Neural progenitor cell (in vitro differentiated cells): ENCODE data around the gene REN. TPM values are rescaled to one million over a fixed set of nuclear protein-coding genes. Genes with fewer than 3 reads are reported as not detected.

Experiments
- DNase-seq: peaks from one replicate; pipeline ENCODE4 v3.0.0-alpha.2; 2016; ENCODE audit warnings: low spot score
- H2AFZ ChIP-seq: fragments of 200-600 bp; sonication (generic); replicated peaks from 2 replicates; pipeline ENCODE4 v1.6.1; 2016; ENCODE audit warnings: antibody characterized with exemption
- H3F3A ChIP-seq: fragments of 200-600 bp; sonication (generic); 2 replicates; pipeline ENCODE4 v1.6.1; 2016; ENCODE audit warnings: antibody characterized with exemption, low read depth
- H3K27ac ChIP-seq: fragments of 200-600 bp; sonication (generic); 2 replicates; pipeline ENCODE4 v1.5.1; 2016; ENCODE audit warnings: mild to moderate bottlenecking
- H3K27me3 ChIP-seq: fragments of 200-600 bp; sonication (generic); 2 replicates; pipeline ENCODE4 v1.6.1; 2016; ENCODE audit warnings: mild to moderate bottlenecking, moderate library complexity
- H3K36me3 ChIP-seq: fragments of 200-600 bp; sonication (generic); 2 replicates; pipeline ENCODE4 v1.5.1; 2016
- H3K4me1 ChIP-seq: fragments of 200-600 bp; sonication (generic); 2 replicates; pipeline ENCODE4 v1.6.1; 2016; ENCODE audit warnings: mixed run types
- H3K4me2 ChIP-seq: fragments of 200-600 bp; sonication (generic); 2 replicates; pipeline ENCODE4 v1.6.1; 2016
- H3K4me3 ChIP-seq: fragments of 200-600 bp; sonication (generic); 2 replicates; pipeline ENCODE4 v1.5.1; 2016
- H3K79me2 ChIP-seq: fragments of 200-600 bp; sonication (generic); 2 replicates; pipeline ENCODE4 v1.6.1; 2016; ENCODE audit warnings: low read depth
- H3K9ac ChIP-seq: fragments of 200-600 bp; sonication (generic); 2 replicates; pipeline ENCODE4 v1.6.1; 2016
- H3K9me3 ChIP-seq: fragments of 200-600 bp; sonication (generic); 2 replicates; pipeline ENCODE4 v1.5.1; 2016; ENCODE audit warnings: low read depth
- H4K20me1 ChIP-seq: fragments of 200-600 bp; sonication (generic); 2 replicates; pipeline ENCODE4 v1.6.1; 2016; ENCODE audit warnings: low read depth
- H3K27ac Mint-ChIP-seq: 3 replicates; pipeline ENCODE4 v1.8.0; 2021; ENCODE audit warnings: mixed read lengths
- H3K27me3 Mint-ChIP-seq: 2 replicates; pipeline ENCODE4 v1.8.0; 2022; ENCODE audit warnings: low read depth, mild to moderate bottlenecking, inconsistent platforms, moderate library complexity, mixed read lengths; ENCODE audit not compliant: insufficient read depth
- H3K36me3 Mint-ChIP-seq: 3 replicates; pipeline ENCODE4 v1.8.0; 2021; ENCODE audit warnings: mixed read lengths
- H3K4me1 Mint-ChIP-seq: 3 replicates; pipeline ENCODE4 v1.8.0; 2021; ENCODE audit warnings: mixed read lengths
- H3K4me3 Mint-ChIP-seq: 3 replicates; pipeline ENCODE4 v1.8.0; 2021; ENCODE audit warnings: mild to moderate bottlenecking, moderate library complexity, mixed read lengths
- H3K9me3 Mint-ChIP-seq: 3 replicates; pipeline ENCODE4 v1.8.0; 2020; ENCODE audit warnings: mixed read lengths
- EZH2 ChIP-seq: fragments of 200-600 bp; sonication (generic); IDR thresholded peaks from 2 replicates; pipeline ENCODE4 v1.6.1; 2017; ENCODE audit warnings: antibody characterized with exemption, mild to moderate bottlenecking, moderate library complexity
- EZH2phosphoT487 ChIP-seq: fragments of 200-600 bp; sonication (generic); IDR thresholded peaks from 2 replicates; pipeline ENCODE4 v1.6.1; 2017; ENCODE audit warnings: antibody characterized with exemption
- total RNA-seq: library from RNA; depleted of rRNA; stranded (reverse); fragments of >200 nt; gene quantifications from 2 replicates; pipeline ENCODE4 v1.2.3, GENCODE V29; 2015; ENCODE audit warnings: low replicate concordance
- TF ChIP-seq, protein P1 (sequence below): fragments of 200-600 bp; sonication (generic); IDR thresholded peaks from 2 replicates; pipeline ENCODE4 v1.5.1; 2017; ENCODE audit warnings: antibody characterized with exemption, mild to moderate bottlenecking

REN gene
- total RNA-seq, 1 donor from 2014 or later: not detected

DNA sequence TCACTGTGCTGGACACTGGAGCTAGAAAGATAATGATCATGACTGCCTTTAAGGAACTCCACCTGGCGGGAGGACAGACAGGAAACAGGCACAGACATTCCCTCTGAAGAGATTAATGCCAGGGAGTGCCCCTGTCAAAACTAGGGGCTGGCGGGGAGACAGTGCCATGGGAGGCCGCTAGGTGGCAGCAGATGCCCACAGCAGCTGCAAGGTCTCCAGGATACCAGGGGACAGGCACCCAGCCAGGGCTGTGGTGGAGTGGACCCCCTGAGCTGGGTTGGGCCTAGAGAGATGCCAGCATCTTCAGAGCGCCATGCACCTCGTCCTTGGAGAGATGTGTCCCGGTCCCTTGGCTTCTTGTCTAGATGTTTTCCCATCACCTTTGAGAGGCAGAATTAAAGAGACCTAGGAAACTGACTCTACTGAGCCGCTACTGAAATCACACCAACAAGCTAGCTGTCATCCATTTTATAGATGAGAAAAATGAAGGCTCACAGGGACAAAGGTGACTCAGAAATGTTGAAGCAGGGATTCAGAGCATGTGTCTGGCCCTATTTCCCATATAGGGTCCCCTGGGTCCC lies 3.6 kb downstream of the REN start:
- H3F3A ChIP-seq: no peaks in the 10 kb centered on the region
- no peak overlapping the region for H2AFZ ChIP-seq
- TF ChIP-seq EZH2phosphoT487 (no peak), EZH2 (no peak)
- TF ChIP-seq, protein P1, sequence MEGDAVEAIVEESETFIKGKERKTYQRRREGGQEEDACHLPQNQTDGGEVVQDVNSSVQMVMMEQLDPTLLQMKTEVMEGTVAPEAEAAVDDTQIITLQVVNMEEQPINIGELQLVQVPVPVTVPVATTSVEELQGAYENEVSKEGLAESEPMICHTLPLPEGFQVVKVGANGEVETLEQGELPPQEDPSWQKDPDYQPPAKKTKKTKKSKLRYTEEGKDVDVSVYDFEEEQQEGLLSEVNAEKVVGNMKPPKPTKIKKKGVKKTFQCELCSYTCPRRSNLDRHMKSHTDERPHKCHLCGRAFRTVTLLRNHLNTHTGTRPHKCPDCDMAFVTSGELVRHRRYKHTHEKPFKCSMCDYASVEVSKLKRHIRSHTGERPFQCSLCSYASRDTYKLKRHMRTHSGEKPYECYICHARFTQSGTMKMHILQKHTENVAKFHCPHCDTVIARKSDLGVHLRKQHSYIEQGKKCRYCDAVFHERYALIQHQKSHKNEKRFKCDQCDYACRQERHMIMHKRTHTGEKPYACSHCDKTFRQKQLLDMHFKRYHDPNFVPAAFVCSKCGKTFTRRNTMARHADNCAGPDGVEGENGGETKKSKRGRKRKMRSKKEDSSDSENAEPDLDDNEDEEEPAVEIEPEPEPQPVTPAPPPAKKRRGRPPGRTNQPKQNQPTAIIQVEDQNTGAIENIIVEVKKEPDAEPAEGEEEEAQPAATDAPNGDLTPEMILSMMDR: peak; percentile 98
- Mint-ChIP-seq H3K4me3 (peak overlapping the region; percentile 11), H3K9me3 (no peaks in the 10 kb centered on the region), H3K27ac (no peak overlapping the region), H3K4me1 (peaks cover 3% of the 10 kb centered on the region), H3K27me3 (peaks cover 7% of the 10 kb centered on the region), H3K36me3 (no peaks in the 10 kb centered on the region)
- DNase-seq: peak; percentile 81
- no peaks in the 10 kb centered on the region for H3K4me1 ChIP-seq
- H3K4me2 ChIP-seq: no peak overlapping the region
- H3K79me2 ChIP-seq: no peaks in the 10 kb centered on the region
- no peaks in the 10 kb centered on the region for H4K20me1 ChIP-seq
- H3K27ac ChIP-seq: no peak overlapping the region
- H3K9ac ChIP-seq: no peak overlapping the region
- H3K27me3 ChIP-seq: no peaks in the 10 kb centered on the region
- H3K36me3 ChIP-seq: no peaks in the 10 kb centered on the region
- no peaks in the 10 kb centered on the region for H3K9me3 ChIP-seq
- no peak overlapping the region for H3K4me3 ChIP-seq

DNA sequence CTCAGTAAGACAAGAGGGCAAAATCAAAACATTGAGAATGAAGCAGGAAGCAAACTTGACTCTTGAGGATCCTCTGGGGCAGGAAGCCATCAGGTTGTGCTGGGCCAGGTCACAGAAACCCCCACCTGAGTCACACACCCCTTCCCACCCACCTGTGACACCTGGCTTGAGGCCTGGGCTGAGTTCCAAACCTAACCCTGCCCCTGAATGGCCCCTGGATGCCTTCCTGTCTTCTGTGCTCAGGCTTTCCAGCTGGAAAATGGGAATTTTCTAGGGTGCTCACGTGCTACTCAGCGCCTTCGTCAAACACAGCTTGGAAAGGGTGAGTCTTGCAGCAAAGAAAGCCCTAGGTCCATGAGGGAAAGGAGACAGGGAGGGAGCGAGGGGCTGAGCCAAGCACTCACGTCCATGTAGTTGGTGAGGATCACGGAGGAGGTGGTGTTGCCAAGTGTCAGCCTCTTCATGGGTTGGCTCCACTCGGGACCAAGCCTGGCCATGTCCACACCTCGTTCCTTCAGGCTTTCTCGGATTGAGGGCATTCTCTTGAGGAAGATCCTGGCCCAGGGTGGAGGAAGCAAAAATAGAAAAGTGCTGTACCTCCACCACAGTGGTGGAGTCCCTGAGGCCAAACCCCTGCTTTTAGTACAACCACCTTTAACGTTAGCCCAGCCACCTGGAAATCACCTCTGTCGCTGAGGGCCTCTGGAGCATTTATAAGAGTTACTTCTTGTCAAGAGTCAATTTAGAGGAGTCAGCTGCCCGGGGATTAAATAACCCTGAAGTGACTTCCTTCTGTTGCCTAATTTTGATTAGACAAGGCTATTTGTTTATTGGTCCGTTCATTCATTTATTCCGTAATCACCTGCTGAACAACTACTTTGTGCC lies 4.3 kb downstream of the REN start:
- H3K27me3 Mint-ChIP-seq: peaks cover 7% of the 10 kb centered on the region
- no peak for DNase-seq
- Histone ChIP-seq H3F3A (no peaks in the 10 kb centered on the region), H3K27ac (no peak overlapping the region), H3K9me3 (no peaks in the 10 kb centered on the region), H3K4me3 (no peak overlapping the region), H3K4me2 (no peak overlapping the region), H3K27me3 (no peaks in the 10 kb centered on the region), H3K36me3 (no peaks in the 10 kb centered on the region), H3K79me2 (no peaks in the 10 kb centered on the region), H4K20me1 (no peaks in the 10 kb centered on the region), H2AFZ (no peak overlapping the region), H3K9ac (no peak overlapping the region), H3K4me1 (no peaks in the 10 kb centered on the region)
- no peaks in the 10 kb centered on the region for H3K36me3 Mint-ChIP-seq
- TF ChIP-seq, protein P1: no peak
- TF ChIP-seq EZH2phosphoT487 (no peak), EZH2 (no peak)
- H3K4me3 Mint-ChIP-seq: peak overlapping the region; percentile 11
- peaks cover 3% of the 10 kb centered on the region for H3K4me1 Mint-ChIP-seq
- H3K27ac Mint-ChIP-seq: no peak overlapping the region
- H3K9me3 Mint-ChIP-seq: no peaks in the 10 kb centered on the region

DNA sequence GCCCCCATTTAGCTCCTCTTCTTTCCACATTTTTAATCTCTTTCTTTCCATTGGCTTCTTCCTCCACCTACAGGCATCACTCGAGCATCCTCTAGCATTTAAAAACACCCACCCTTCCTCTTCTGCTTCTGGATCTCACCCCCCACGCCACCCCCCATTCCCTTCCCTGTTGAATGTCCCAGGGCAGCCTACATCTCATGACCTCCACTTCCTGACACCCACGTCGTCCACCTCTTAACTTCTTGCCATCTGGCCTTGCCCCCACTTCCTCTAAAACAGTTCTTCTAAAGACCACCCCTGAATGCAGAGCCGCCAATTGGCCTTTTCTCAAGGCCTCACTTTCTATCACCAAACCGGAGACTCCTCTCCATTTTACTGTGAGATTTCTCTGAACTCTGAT lies 8.2 kb downstream of the REN start:
- Histone ChIP-seq H3K27me3 (peaks cover 14% of the 10 kb centered on the region), H3K27ac (no peak overlapping the region), H3K9ac (no peak overlapping the region), H4K20me1 (no peaks in the 10 kb centered on the region), H2AFZ (no peak overlapping the region), H3K4me1 (no peaks in the 10 kb centered on the region), H3K4me2 (no peak overlapping the region), H3K9me3 (no peaks in the 10 kb centered on the region), H3K79me2 (no peaks in the 10 kb centered on the region), H3K36me3 (no peaks in the 10 kb centered on the region), H3K4me3 (no peak overlapping the region), H3F3A (no peaks in the 10 kb centered on the region)
- no peaks in the 10 kb centered on the region for H3K36me3 Mint-ChIP-seq
- DNase-seq: no peak
- no peak overlapping the region for H3K4me3 Mint-ChIP-seq
- peaks cover 4% of the 10 kb centered on the region for H3K4me1 Mint-ChIP-seq
- peaks cover 15% of the 10 kb centered on the region for H3K27me3 Mint-ChIP-seq
- no peaks in the 10 kb centered on the region for H3K9me3 Mint-ChIP-seq
- TF ChIP-seq EZH2phosphoT487: no peak
- TF ChIP-seq, protein P1: no peak
- TF ChIP-seq EZH2: no peak
- H3K27ac Mint-ChIP-seq: no peak overlapping the region
